C4-2B (cell line): ENCODE results near the gene MBOAT1.

ENCODE experiments used
- CTCF ChIP-seq: fragments of 450-650 bp; conservative IDR thresholded peaks from 2 replicates; pipeline ENCODE4 v1.5.1; 2017; ENCODE audit warnings: mild to moderate bottlenecking
- ZFX ChIP-seq: fragments of 450-650 bp; IDR thresholded peaks from 2 replicates; pipeline ENCODE4 v1.6.1; 2017

GRCh38 chr6:20061952-20062351 lies 150.3 kb downstream of the MBOAT1 start:
- no peak for TF ChIP-seq CTCF
- no peak for TF ChIP-seq ZFX
